ENCODE data around the gene JMJD1C.

GRCh38 chr10:63344269-63344668, 121.5 kb downstream of the JMJD1C start:
- no peak for TF ChIP-seq FOS (IDR thresholded peaks at IDR 0.05; ENCODE audit: borderline replicate concordance, insufficient read depth, low read length)
- no peak for TF ChIP-seq CTCF (IDR thresholded peaks at IDR 0.05; ENCODE audit: extremely low read depth in 1 of 2, insufficient read depth in 1 of 2, low read depth in 1 of 2, low read length in 2 of 2)
- TF ChIP-seq POLR2AphosphoS5 (IDR thresholded peaks at IDR 0.05; ENCODE audit: insufficient read depth, low read depth, low read length) = no peak
- TF ChIP-seq MAX (IDR thresholded peaks at IDR 0.05; ENCODE audit: insufficient read depth, insufficient read length) = no peak
- no peak for TF ChIP-seq POLR2A (IDR thresholded peaks at IDR 0.05; ENCODE audit: low read depth, low read length)
- no peak for TF ChIP-seq EZH2 (IDR thresholded peaks at IDR 0.05; ENCODE audit: borderline replicate concordance, low read depth, low read length, severe bottlenecking)
- TF ChIP-seq MYC (IDR thresholded peaks at IDR 0.05; ENCODE audit: low read depth, low read length) = no peak
- TF ChIP-seq JUN (IDR thresholded peaks at IDR 0.05; ENCODE audit: borderline replicate concordance, insufficient read depth, insufficient read length, low read depth) = no peak

All from endothelial cell of umbilical vein (primary cell).